HG02973 (cell line): ENCODE results near the gene CEPT1.
"Not testable (repeated sequence)": the region's sequence is repeated elsewhere in the genome, so short reads cannot be mapped to it uniquely, and the experiment has no call there.

Source experiments
- ATAC-seq: cut with Tn5 transposase; IDR thresholded peaks from one replicate; pipeline ENCODE4 v1.9.1; 2021; ENCODE audit warnings: moderate library complexity; ENCODE audit not compliant: unreplicated experiment

CEPT1 gene

DNA sequence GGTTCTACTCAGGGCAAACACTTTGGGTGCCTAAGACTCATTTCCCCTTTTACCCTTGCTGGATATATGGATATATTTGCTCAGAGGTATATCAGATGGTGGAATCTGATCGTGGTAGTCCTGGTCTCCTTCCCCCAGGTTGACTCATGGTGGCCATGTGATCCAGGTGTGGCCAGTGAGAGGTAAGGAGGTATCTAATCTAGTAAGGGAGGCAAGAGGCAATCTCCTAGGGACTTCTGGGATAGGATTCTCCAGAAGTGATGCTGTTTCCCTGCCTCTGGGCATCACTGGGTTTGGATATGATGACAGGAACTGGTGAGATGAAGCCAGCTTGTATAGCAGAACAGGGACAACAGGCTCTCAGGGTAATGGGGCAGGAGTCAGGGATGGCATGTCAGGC lies 68.9 kb downstream of the CEPT1 start:
- no peak for ATAC-seq

GRCh38 chr1:111209622-111210021 lies 69.6 kb downstream of the CEPT1 start:
- ATAC-seq, result no peak

DNA sequence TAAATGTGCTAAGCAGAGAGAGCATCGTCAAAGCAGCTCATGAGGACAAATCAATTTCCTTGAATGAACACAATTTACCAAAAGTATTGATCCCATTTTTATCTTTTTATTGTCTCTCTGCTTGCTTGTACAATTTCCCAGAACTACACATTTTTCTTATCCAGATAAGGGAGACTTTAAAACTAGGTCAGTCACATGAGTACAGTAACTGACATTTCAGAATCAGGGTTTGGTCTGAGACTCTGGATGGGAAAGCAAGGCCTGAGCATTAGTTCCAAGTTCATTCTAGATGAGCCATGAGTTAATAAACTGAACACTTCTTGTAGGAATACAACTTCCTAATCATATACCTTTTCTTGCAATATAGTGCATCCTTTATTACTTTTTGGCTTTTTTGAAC lies 71.9 kb downstream of the CEPT1 start:
- no peak for ATAC-seq

- no peak for ATAC-seq
Observed at GRCh38 chr1:111212634-111213335, 72.8 kb downstream of the CEPT1 start.

- no peak for ATAC-seq
Observed at GRCh38 chr1:111213412-111213811, 73.4 kb downstream of the CEPT1 start.

GRCh38 chr1:111214074-111214801 lies 74.2 kb downstream of the CEPT1 start:
- ATAC-seq, result no peak

GRCh38 chr1:111214884-111215283 lies 74.9 kb downstream of the CEPT1 start:
- ATAC-seq, result no peak

GRCh38 chr1:111215285-111215684 lies 75.3 kb downstream of the CEPT1 start:
- not testable (repeated sequence) for ATAC-seq

DNA sequence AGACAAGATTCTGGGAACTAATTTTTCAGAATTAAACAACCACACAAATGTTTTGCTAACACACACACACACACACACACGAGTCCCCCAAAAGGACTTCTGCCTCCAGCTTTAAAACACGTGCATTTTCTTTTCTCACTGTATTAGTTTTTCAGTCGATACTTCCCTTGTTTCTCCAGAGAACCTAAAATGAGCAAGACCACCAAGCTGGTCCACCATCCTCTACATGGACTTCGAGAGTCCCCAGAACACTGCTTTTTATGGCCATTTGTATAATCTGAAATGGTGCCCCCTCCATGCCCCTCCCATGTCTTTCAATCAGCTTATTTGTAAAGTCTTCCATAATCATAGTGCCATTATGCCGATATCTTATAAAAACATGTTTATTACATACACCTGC lies 76.7 kb downstream of the CEPT1 start:
- ATAC-seq, result no peak

GRCh38 chr1:111217183-111217910 lies 77.3 kb downstream of the CEPT1 start:
- ATAC-seq, result no peak

DNA sequence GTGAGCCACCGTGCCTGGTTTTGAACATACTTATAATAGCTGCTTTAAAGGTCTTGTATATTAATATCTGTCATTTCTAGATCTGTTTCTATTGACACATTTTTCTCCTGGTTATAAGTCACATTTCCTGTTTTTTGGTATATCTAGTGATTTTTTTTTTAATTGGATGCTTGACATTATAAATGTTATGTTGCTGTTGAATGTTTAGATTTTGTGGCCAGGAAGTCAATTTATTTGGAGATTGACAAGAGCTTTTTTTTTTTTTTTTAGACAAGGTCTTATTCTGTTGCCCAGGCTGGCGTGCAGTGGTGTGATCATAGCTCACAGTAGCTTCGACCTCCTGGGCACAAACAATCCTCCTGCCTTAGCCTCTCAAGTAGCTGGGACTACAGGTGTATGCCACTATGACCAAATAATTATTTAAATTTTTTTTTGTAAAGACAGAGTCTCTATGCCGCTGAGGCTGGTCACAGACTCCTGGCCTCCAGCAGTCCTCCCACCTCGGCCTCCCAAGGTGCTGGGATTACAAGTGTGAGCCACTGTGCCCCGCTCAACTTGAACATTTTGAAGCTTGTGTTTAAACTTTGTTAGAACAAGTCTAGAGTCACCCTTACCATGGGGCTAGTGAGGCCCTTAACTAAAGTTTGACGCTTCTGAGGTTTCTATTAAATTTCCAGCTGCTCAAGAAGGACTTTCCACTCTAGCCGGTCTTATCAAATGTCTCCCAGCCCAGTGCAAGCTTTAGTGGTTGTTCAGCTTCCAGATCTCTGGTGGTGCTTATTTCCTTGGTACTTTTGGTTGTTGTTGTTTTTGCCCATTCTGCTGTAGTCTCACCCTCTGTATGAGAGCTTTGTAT lies 78.9 kb downstream of the CEPT1 start:
- ATAC-seq, result peak; percentile 0

DNA sequence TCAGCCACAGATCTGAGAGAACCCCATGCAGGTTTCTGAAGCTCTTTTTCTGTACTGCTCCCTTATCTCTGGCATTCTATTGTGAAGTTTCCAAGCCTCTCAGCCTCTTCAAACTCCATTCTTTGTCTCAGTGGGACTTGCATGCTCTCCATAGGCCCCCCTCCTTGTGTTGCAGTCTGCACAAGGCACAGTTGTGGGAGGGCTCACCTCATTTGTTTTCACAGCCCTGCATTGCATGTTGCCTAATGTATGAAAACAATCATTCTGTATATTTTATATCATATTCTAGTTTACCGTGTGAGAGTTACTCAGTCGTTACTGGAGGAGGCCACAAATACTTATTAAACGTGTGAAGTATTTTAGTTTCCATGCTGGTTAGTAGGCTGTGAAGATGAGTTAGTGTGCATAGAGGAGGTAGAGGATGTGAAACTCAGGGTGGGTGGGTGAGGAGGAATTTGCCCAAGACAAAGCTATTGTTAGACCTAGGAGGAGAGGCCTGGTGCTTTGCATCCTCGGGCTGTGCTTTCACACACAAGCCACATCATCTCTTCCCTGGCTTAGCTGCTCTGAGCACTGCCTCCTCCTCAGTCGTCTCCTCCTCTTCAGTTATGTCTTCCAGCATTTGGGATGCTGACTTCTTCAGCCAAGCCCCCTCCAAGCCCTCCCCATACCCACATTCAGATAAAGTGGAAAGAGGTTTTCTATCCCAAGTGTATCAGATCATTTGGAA lies 79.7 kb downstream of the CEPT1 start:
- peak; percentile 22 for ATAC-seq

GRCh38 chr1:111220302-111220890 lies 80.4 kb downstream of the CEPT1 start:
- ATAC-seq, result no peak

DNA sequence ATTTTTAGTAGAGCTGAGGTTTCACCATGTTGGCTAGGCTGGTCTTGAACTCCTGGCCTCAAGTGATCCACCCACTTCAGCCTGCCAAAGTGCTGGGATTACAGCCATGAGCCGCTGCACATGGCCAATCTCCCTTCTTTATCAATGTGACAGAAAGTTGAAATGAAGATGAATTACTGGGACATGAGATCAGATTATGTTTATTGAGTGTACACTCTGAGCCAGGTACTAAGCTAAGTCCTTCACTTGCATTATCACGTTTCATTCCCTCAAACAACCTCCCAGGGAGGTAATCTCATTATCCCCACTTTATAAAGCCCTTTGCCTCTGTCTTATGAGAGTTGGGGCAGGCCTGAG lies 81.2 kb downstream of the CEPT1 start:
- ATAC-seq, result no peak

DNA sequence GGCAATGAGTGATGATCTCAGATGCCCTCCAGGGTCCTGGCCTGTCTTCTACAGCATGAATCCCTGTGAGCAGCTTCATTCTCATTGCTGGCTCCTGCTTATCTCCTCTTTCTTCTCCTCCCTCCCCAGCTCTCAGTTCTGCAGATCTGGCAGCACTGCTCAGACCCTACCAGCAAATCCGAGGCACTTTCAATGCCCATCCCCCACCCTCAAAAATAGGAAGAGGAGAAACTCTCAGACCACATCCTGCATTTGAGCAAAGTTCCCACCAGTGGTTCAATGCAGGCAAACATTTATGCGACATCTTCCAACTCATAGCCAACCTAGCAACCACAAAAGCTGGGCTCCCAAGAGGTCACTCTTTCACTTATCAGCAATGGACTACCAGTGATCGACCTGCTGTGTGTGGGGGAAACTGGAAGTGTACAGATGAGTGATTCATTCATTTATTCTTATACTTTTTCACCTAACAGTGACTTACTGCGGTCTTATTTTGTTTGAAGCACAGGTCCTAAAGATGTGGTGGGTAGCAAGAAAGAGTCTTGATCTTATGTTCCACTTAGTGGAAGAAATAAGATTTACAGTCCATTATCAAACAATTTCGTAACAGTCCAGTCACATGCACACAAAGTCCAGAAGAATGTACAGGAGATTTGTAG lies 81.7 kb downstream of the CEPT1 start:
- ATAC-seq, result peak; percentile 53

- ATAC-seq, result peak; percentile 23
Observed at GRCh38 chr1:111222308-111223125, 82.5 kb downstream of the CEPT1 start.

DNA sequence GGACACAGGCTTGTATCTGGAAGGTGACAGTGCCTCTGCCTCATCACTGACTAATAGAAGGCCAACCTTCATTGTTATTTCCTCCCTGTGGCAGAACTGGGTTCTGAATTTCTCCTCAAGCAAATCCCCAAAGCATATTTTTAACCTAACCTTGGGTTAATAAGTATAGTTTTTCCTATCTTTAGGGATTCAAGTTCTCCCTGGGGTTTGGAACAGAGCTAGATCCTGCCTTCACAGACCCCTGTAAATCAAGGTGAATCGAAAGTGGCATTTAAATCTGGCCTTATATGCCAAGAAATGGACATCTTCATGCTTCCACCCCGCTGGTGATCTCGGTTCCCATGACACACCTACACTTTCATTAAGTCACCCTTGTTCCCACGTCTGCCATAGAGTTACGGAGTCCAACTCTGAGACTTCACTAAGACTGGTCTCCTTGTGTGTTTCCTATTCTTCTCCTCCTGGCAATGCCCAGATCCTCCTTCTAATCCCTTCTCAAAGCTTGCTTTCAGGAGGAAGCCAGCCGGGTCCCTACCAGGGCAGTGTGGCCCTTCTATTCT lies 83.2 kb downstream of the CEPT1 start:
- no peak for ATAC-seq

DNA sequence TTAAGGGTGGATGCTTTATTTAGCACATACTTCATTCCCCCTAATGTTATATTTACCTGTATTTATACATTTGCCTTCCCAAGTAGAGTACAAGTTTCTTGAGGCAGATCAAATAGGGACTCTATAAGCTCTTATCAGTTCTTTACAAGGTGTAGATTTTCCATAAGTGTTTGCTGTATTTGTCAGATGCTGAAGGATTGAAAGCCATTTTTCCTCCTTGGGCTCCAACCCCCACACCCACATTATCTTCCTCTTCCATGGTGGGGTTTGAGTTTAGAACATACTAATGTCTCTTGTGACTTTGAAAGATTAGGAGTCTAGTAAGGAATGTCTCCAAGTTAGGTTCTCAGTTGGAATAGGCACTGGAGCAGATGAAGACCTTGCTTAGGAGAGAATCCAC lies 85.1 kb downstream of the CEPT1 start:
- ATAC-seq, result no peak
